ENCODE results near the gene WIPF3. TPM values are rescaled to one million over a fixed set of nuclear protein-coding genes. Genes with fewer than 3 reads are reported as not detected.

Gene WIPF3
- total and polyA plus RNA-seq, 10 of the 15 experiments (the other 5 are each of a cell fraction or from before 2014, with no cell fraction given): 0.03 to 0.05 TPM; not detected in 8

GRCh38 chr7:29835718-29836117, 29.4 kb downstream of the WIPF3 start (continued):
- no peak for TF ChIP-seq ZBTB40 (IDR thresholded peaks at IDR 0.05; ENCODE audit: borderline replicate concordance)
- no peak for TF ChIP-seq E4F1 (IDR thresholded peaks at IDR 0.05; ENCODE audit: borderline replicate concordance, partially characterized antibody)

- Histone ChIP-seq H3K27ac (ENCODE audit: control insufficient read depth, insufficient read depth) (no peak overlapping the region), H3K79me2 (ENCODE audit: control insufficient read depth, insufficient read depth, low read length) (no peaks in the 10 kb centered on the region), H3K4me2 (ENCODE audit: control insufficient read depth, insufficient read depth) (no peak overlapping the region), H3K4me1 (ENCODE audit: control insufficient read depth, insufficient read depth, low read length) (no peaks in the 10 kb centered on the region), H3K4me3 (no peak overlapping the region), H3K27me3 (replicated peaks in 1 of 2; ENCODE audit: control insufficient read depth in 2 of 2, insufficient read depth in 2 of 2, low read length in 1 of 2) (peaks cover 0 to 3% of the 10 kb centered on the region in 2 experiments; a peak in 2 of 4 replicates), H4K20me1 (ENCODE audit: control insufficient read depth, insufficient read depth) (no peaks in the 10 kb centered on the region), H2AFZ (ENCODE audit: control insufficient read depth, low read depth, low read length) (no peak overlapping the region), H3K36me3 (ENCODE audit: control insufficient read depth in 2 of 2, insufficient read depth in 2 of 2, low read length in 1 of 2) (no peaks in the 10 kb centered on the region), H3K9me3 (replicated peaks; ENCODE audit: control insufficient read depth, insufficient read depth, low read length) (no peaks in the 10 kb centered on the region), H3K9ac (ENCODE audit: control insufficient read depth, insufficient read depth, low read length) (no peak overlapping the region)
- FAIRE-seq (no peak), ATAC-seq (no peak), DNase-seq (ENCODE audit: low read depth, low spot score) (no peak)
- SMC1A ChIA-PET (ENCODE audit: uncharacterized antibody, unreplicated experiment): no interaction called here
- TF ChIP-seq ELK1 (IDR thresholded peaks at IDR 0.05; ENCODE audit: low read depth, low read length) (no peak), GABPA (IDR thresholded peaks at IDR 0.05; ENCODE audit: low read depth) (no peak), ZNF217 (IDR thresholded peaks at IDR 0.05) (no peak), RFX5 (IDR thresholded peaks at IDR 0.05; ENCODE audit: low read depth, low read length) (no peak)
- POLR2A ChIA-PET: no interaction called here
- in situ Hi-C loops (cut with MboI): no loop called here
- BruUV-seq (replicated peaks): no TSS peak
- CTCF ChIA-PET: interaction anchor here (0.7 kb wide), 1 partner anchor 10 kb away, joined by 4 read pairs; no protein-coding TSS in a partner anchor
- WGBS (ENCODE audit: insufficient coverage, insufficient replicate concordance, low lambda C conversion rate, missing lambda C conversion rate): 35% methylated on average over 7 of the region's 7 CpGs
- intact Hi-C loops (cut with micrococcal nuclease; ENCODE audit: unreplicated experiment): no loop called here
- RAD21 ChIA-PET (ENCODE audit: unreplicated experiment): no interaction called here
Measured at GRCh38 chr7:29839302-29839701, 33.0 kb downstream of the WIPF3 start.

Measured in GM12878 (cell line).